Heart left ventricle (tissue), 16 donors: ENCODE data around the gene OPCML. TPM values are rescaled to one million over a fixed set of nuclear protein-coding genes. Genes with fewer than 3 reads are reported as not detected.

Source experiments
- ATAC-seq, 4 donors: fragments of 200-7000 bp; cut with Tn5 transposase; one replicate each; pipeline ENCODE4 v1.9.1; 2020 to 2022; ENCODE audit warnings: moderate library complexity in 4 of 4, mild to moderate bottlenecking in 3 of 4, moderate number of reproducible peaks in 1 of 4
- DNase-seq, 5 donors: peaks; one replicate each; pipeline ENCODE4 v3.0.0-alpha.2; 2020
- H3K27ac ChIP-seq, 12 donors: fragments of 200-600 bp; sonication (generic) in 4 of 12; one replicate each; pipeline versions ENCODE4 v1.5.0 to v1.8.0; 2016 to 2022; ENCODE audit warnings: mild to moderate bottlenecking in 2 of 12
- H3K27me3 ChIP-seq, 9 donors: fragments of 200-600 bp; sonication (generic) in 2 of 9; one replicate each; pipeline versions ENCODE4 v1.5.1 to v1.8.0; 2016 to 2022; ENCODE audit warnings: mild to moderate bottlenecking in 3 of 9
- H3K36me3 ChIP-seq, 9 donors: fragments of 200-600 bp; sonication (generic) in 2 of 9; one replicate each; pipeline versions ENCODE4 v1.5.0 to v1.8.0; 2018 to 2022; ENCODE audit warnings: mild to moderate bottlenecking in 2 of 9
- H3K4me1 ChIP-seq, 12 donors: fragments of 200-600 bp; sonication (generic) in 4 of 12; one replicate each; pipeline versions ENCODE4 v1.5.0 to v1.8.0; 2016 to 2022; ENCODE audit warnings: mild to moderate bottlenecking in 3 of 12
- H3K4me3 ChIP-seq, 12 donors: fragments of 200-600 bp; sonication (generic) in 4 of 12; one replicate each; pipeline versions ENCODE4 v1.5.0 to v1.8.0; 2017 to 2022; ENCODE audit warnings: mild to moderate bottlenecking in 9 of 12, moderate library complexity in 4 of 12
- H3K9me3 ChIP-seq, 12 donors: fragments of 200-600 bp; sonication (generic) in 4 of 12; one replicate each; pipeline versions ENCODE4 v1.5.0 to v1.8.0; 2016 to 2022; ENCODE audit warnings: mild to moderate bottlenecking in 1 of 12
- CTCF ChIP-seq, 12 donors: fragments of 200-600 bp; sonication (generic) in 4 of 12; IDR thresholded peaks; one replicate each; pipeline versions ENCODE4 v1.5.0 to v1.8.0; 2018 to 2022; ENCODE audit warnings: antibody characterized with exemption in 12 of 12, mild to moderate bottlenecking in 5 of 12
- POLR2A ChIP-seq, 2 donors: fragments of 450-650 bp; IDR thresholded peaks; one replicate each; pipeline ENCODE4 v1.6.1; 2017; ENCODE audit warnings: antibody characterized with exemption in 2 of 2, mild to moderate bottlenecking in 2 of 2, moderate library complexity in 2 of 2
- WGBS, 4 donors: extraction: QIAGEN DNeasy Blood & Tissue Kit in 2 of 4; methylation state at CpG; one replicate each; pipeline versions ENCODE4 v1.1.5 to v1.1.7; 2013 to 2018; 5-methylcytosine and 5-hydroxymethylcytosine counted together
- intact Hi-C, 10 donors: fragments of 100-400 bp; cut with DNase I; formaldehyde crosslinking; loops; one replicate each; pipeline versions ENCODE4 v1.11.1 to v1.14.2; 2022
- polyA plus RNA-seq, 2 donors: library from polyadenylated mRNA; stranded (reverse); fragments of 200-250 nt; gene quantifications; one replicate each; pipeline ENCODE4 v1.2.3, GENCODE V29; 2013
- total RNA-seq, 9 donors: library from RNA; depleted of rRNA in 2 of 9; stranded (reverse); fragments of >200 nt in 2 of 9; fragmentation: NEBNext Ultra II Directional in 3 of 9; extraction: Animal tissue kit (Norgen Biotek cat#: 25700) in 3 of 9; gene quantifications; one replicate each; pipeline versions ENCODE4 v1.1.0 to v1.2.4, GENCODE V29; 2016 to 2023
- donor health status: ischemic (EF 13 %, LVEDD 7.1; RV severe dilation, severe dysfunction).
- donor health status: healthy with polysubstance abuse.
- donor health status: DM: no; HTN: yes; CAD: no.
- donor health status: DM: no; HTN: no; CAD: no.
- donor health status: ischemic (EF 25% LVEDD 6.9; RV normal size, moderate dysfunction).
- donor health status: ischemic (EF 25% LVEDD 5.7; RV mildly dilated, moderate dysfunction).
- donor health status: healthy.
- donor health status: DM: yes; HTN: yes; CAD: no.
- donor health status: ischemic (EF 35%, LVEDD 5.7; RV mildly dilated, moderate dysfunction).
- donor health status: nonischemic (EF 11% LVEDD 7.7; RV severe dilation, severe dysfunction).
- donor health status: DM: yes; HTN: yes; CAD: no.
- donor health status: PGD.
- donor health status: ischemic (EF 29% LVEDD 5.4; RV normal size, mild dysfunction).
- donor health status: nonischemic (EF 23%, LVEDD 6.1; RV moderate dilation, normal function).

OPCML gene
- total and polyA plus RNA-seq, 11 donors, result 0.04 to 1.3 (median 0.23) TPM; not detected in 3

- ATAC-seq (no peak), DNase-seq (no peak)
- H3K27me3 ChIP-seq, result no peaks in the 10 kb centered on the region
- H3K9me3 ChIP-seq, result no peaks in the 10 kb centered on the region
- H3K4me3 ChIP-seq, result no peak overlapping the region
- WGBS, 4 donors, result 89 to 93% (median 90%) methylated on average over 5 of the region's 5 CpGs
- peaks cover 0 to 13% (median 0%) of the 10 kb centered on the region in 12 donors for H3K4me1 ChIP-seq
- no peaks in the 10 kb centered on the region for H3K36me3 ChIP-seq
- H3K27ac ChIP-seq, result no peak overlapping the region
- intact Hi-C loops, result no loop called here
- no peak for TF ChIP-seq POLR2A (IDR thresholded peaks at IDR 0.05)
- TF ChIP-seq CTCF (IDR thresholded peaks at IDR 0.05), result no peak
Observed at GRCh38 chr11:132590986-132591385, 941.3 kb downstream of the OPCML start.

DNA sequence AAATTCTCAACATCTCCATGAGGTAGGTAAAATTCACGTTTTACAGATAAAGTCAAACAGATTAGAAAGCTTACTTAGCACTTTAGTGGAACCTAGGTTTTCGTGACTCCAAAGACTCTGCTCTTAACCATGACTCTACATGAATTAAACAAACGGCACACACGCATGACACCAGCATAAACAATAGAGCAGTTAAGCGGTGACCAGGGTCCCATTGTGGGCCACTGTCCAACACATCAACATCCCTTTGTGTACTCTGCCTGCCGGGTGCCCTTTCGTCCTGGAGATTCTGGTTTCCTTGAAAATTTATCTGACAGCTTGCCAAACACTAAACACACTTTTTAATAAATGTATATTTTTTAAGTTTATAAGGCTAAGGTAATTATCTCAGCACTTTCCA is 941.7 kb downstream of the OPCML start:
- TF ChIP-seq CTCF (IDR thresholded peaks at IDR 0.05), result no peak
- no peak for TF ChIP-seq POLR2A (IDR thresholded peaks at IDR 0.05)
- Histone ChIP-seq H3K4me3 (no peak overlapping the region), H3K27ac (no peak overlapping the region), H3K4me1 (peaks cover 0 to 9% (median 0%) of the 10 kb centered on the region in 12 donors), H3K27me3 (no peaks in the 10 kb centered on the region), H3K36me3 (no peaks in the 10 kb centered on the region), H3K9me3 (no peaks in the 10 kb centered on the region)
- intact Hi-C loops, result no loop called here
- ATAC-seq, result no peak
- no peak for DNase-seq
- WGBS, 4 donors, result 69 to 88% (median 74%) methylated on average over 7 of the region's 7 CpGs

DNA sequence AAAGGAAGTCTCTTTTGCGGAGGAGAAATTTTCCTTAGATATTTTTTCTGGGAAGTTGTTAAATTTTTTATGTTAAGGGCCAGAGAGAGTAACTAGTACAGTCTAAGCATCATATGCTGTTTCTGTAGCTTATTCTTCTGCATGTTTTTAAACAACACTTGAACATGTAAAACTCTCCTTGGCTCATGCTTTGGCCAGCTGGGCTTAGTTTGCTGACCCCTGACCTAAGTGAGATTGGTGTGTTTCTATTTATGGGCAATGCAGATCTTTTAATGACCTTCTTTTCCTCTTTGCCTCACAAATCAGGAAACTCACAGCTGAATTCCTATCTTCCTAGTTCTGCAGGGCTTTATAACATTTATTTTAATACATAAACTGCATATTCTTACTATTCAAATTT is 942.5 kb downstream of the OPCML start:
- no peaks in the 10 kb centered on the region for H3K36me3 ChIP-seq
- DNase-seq (no peak), ATAC-seq (no peak)
- 36 to 59% (median 48%) methylated on average over 1 of the region's 1 CpG for WGBS, 4 donors
- peaks cover 0 to 7% (median 0%) of the 10 kb centered on the region in 12 donors for H3K4me1 ChIP-seq
- intact Hi-C loops, result no loop called here
- H3K27me3 ChIP-seq, result no peaks in the 10 kb centered on the region
- TF ChIP-seq CTCF (IDR thresholded peaks at IDR 0.05), result no peak
- no peak for TF ChIP-seq POLR2A (IDR thresholded peaks at IDR 0.05)
- no peaks in the 10 kb centered on the region for H3K9me3 ChIP-seq
- no peak overlapping the region for H3K4me3 ChIP-seq
- no peak overlapping the region for H3K27ac ChIP-seq

DNA sequence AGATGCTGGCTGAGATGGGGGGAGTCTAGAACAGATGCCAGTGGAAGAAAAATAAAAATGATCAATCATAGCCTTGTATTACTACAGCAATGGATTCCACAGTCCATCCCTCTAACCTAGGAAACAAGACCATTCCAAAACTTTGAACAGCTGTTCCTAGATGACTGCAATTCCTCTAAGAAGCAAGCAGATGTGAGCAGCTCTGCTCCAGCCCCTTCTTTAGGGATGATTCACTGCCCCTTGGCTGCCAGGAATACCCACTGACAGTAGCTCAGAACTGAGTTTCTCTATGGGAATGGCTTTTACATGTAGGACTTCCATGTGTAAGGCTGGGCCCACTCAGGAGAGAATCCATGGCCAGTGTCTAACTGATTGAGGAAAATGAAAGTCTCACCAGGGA is 943.9 kb downstream of the OPCML start:
- ATAC-seq (no peak), DNase-seq (no peak)
- intact Hi-C loops, result no loop called here
- Histone ChIP-seq H3K27me3 (no peaks in the 10 kb centered on the region), H3K27ac (no peak overlapping the region), H3K4me1 (peaks cover 0 to 7% (median 0%) of the 10 kb centered on the region in 12 donors), H3K36me3 (no peaks in the 10 kb centered on the region), H3K9me3 (no peaks in the 10 kb centered on the region), H3K4me3 (no peak overlapping the region)
- no peak for TF ChIP-seq CTCF (IDR thresholded peaks at IDR 0.05)
- TF ChIP-seq POLR2A (IDR thresholded peaks at IDR 0.05), result no peak
